T-helper 9 cell (primary cell): ENCODE data around the gene ANKRD40.
"Not testable (repeated sequence)": the region's sequence is repeated elsewhere in the genome, so short reads cannot be mapped to it uniquely, and the experiment has no call there.

Experiments
- DNase-seq: peaks from one replicate; pipeline ENCODE4 v3.0.0-alpha.2; 2020

Gene ANKRD40

DNA sequence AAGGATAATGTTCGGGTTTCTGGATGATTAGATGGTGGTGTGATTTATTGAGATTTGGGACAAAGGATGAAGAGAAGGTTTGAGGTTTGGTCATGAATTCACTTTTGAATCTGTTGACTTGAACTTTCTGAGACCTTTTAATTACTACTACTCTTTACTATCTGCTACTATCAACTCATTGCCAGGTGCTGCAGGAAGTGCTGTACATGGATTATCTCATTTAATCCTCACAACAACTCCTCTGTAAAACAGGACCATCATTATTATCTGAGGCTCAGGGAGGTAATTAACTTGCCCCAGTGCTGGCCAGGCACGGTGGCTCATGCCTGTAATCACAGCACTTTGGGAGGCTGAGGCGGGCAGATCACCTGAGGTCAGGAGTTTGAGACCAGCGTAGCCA is 2.9 kb upstream of the ANKRD40 start:
- no peak for DNase-seq

DNA sequence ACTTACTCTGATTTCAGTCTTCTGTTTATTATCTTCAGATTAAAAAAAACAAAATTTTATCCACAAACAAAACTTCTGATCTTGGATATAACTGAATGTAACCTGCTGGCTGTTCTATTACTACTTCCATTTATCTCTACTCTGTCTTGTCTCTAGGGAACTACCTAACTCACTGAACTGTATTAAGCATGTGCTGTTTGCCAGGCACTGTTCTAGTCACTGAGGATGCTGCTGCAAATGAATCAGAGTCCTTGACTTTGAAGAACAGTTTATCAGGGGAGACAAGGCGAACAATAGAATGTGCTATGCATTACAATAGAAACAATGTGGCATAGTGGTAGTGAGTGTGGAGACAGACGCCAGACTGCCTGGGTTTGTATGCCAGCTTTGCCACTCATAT is 2.3 kb upstream of the ANKRD40 start:
- no peak for DNase-seq

GRCh38 chr17:50709053-50709452 is 1.3 kb upstream of the ANKRD40 start:
- DNase-seq, result not testable (repeated sequence)

- DNase-seq, result no peak
These were observed 611 bp upstream of the ANKRD40 start for GRCh38 chr17:50708050-50709000.

DNA sequence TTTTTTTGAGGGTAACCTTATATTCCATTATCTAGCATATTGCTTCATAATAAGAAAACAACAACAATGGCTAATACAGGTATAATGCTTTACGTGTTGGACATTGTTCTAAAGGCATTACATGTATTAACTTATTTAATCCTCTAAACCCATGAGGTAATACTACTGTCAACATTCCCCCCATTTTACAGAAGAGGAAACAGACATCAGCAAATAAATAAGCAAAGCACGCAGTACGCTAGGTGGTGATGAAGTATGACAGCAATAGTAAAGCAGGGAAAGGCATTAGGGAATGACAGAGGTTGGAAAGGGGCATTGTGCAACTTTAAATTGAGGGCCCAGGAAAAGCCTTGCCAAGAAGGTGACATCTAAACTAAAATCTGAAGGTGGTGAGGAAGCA is 4.6 kb downstream of the ANKRD40 start:
- no peak for DNase-seq

GRCh38 chr17:50699410-50699809 is 8.3 kb downstream of the ANKRD40 start:
- no peak for DNase-seq

DNA sequence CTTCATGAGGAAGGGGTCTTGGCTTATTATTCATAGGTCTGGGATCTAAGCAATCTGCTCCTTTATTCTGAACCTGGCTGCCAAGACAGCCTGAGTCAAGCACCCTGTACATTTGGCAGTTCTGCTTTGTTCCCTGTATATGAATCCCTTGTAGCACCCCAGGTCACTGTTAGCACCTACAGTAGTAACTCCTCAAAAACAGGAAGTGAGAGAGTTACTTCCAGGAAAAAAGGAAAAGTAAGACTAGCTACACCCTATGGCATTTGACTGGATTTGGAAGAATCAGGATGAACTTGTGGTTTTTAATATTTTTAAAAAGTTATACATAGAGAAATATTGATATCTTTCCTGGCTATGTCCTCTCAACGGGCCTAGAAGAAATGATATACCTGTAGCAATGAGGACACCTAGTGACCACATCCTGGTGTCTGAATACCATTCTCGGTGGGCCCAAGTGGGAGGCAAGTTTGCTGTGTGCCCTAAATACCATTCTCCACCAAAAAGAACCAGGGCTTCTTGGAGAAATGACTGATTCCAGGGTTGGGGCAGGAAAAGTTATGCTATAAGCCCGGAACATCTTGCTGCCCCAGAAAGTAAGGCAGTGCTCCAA is 9.9 kb downstream of the ANKRD40 start:
- DNase-seq, result no peak

DNA sequence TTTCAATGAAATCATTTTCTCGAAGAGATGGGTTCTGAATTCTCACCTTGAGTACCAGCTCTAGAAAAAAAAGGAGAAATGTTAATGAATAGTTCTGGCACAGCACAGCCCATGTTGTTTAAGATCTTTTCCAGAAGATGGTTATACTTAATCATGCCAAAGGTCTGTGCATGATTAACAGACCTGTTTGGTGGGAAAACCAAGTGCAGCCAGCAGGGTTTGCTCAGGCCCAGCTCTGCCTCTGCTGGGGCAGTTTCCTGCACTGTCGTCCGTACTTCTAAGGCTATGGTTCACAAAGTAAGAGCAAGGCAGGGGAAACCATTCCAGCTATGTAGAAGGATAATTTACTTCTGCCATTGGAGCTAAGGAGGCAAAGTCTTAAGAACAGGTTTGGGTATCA is 10.7 kb downstream of the ANKRD40 start:
- DNase-seq, result no peak

DNA sequence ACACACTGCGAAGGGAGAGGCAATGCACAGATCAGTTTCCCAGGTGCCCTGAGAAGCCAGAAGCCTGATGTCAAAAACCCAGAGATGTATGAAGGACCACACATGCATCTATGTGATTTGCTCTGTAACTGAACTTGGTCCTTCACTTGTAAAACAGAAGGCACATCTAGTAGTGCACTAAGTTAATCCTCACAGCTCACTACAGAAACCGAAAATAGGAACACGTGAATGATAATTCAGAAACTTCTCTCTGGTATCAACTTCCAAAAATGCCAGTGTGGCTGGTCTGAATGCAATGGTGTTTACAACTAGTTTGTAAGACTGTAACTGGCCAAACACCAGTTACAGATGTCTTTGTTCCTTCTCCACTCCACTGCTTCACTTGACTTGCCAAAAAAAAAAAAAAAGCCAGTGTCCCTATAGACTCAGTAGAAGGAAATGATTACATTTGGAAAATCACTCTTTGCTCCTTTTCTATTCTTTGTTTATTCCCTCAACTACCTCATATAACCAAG is 11.3 kb downstream of the ANKRD40 start:
- no peak for DNase-seq

DNA sequence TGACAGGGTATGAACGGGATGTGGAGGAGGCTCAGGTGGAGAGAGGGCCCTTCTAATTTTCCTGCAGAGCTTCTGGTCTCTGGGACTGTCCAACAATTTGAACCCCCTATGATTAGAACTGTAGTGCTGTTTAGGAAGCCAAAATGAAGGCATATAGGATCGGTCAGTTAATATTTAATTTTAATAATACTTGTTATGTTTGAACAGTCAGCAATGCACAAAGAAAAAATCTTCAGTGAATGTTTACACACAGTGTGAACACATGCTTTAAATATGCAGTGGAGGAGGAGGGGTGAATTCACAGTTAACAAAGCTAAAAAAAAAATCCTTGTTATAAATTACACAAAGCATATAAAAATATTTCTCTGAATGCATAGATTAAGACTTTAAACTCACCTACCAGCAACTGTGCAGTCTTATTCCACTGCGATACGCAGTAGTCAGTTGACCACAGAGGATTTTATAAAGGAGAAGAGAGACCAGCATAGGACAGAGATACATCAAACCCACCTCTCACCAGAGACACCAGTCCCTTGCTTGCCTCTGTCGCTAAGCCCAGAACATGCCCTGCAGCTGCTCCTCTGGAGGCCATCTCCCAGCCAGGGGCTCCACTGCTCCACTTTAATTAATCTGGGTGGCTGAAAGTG is 14.6 kb downstream of the ANKRD40 start:
- DNase-seq, result no peak

- no peak for DNase-seq
These were observed 15.2 kb downstream of the ANKRD40 start for GRCh38 chr17:50692448-50693035.

DNA sequence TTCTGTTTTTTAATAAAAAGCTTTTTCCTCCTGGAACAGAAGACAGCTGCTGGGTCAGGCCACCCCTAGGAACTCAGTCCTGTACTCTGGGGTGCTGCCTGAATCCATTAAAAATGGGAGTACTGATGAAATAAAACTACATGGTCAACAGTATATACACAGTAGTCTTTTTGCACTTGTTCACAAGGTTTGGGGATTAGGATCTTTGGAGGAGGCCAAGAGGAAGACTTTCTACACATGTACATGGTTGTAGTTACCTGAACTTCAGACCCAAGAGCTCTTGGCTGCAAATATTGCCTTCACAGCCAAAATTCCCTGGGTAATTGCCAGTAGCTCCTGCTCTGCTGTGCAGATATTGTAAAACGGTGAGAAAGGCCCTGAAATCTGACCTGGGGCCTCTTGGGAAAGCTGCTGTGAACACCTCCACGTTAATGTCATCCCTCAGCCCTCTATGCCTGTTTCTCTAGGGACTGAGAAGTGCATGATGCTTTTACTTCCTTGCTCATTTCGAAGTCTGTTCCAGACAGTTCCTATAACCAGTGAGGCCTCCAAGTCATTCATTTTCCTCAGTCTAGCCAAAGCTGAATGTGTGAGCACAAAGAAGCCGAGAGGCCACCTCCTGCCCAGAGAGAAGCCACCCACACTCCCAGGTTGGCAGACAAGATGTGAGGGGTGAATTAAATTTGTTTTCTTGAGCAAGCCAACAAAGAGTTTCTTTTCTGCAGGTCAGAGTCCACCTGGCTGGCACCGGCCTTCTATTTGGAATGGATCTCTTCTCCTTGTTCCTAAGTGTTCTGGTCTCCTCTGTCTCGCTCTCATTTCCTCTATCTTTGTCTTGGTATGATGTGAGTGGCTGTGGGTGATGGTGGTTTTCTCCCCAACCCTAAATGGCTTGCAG is 15.9 kb downstream of the ANKRD40 start:
- DNase-seq, result no peak

GRCh38 chr17:50690887-50691549 is 16.7 kb downstream of the ANKRD40 start:
- DNase-seq, result no peak

DNA sequence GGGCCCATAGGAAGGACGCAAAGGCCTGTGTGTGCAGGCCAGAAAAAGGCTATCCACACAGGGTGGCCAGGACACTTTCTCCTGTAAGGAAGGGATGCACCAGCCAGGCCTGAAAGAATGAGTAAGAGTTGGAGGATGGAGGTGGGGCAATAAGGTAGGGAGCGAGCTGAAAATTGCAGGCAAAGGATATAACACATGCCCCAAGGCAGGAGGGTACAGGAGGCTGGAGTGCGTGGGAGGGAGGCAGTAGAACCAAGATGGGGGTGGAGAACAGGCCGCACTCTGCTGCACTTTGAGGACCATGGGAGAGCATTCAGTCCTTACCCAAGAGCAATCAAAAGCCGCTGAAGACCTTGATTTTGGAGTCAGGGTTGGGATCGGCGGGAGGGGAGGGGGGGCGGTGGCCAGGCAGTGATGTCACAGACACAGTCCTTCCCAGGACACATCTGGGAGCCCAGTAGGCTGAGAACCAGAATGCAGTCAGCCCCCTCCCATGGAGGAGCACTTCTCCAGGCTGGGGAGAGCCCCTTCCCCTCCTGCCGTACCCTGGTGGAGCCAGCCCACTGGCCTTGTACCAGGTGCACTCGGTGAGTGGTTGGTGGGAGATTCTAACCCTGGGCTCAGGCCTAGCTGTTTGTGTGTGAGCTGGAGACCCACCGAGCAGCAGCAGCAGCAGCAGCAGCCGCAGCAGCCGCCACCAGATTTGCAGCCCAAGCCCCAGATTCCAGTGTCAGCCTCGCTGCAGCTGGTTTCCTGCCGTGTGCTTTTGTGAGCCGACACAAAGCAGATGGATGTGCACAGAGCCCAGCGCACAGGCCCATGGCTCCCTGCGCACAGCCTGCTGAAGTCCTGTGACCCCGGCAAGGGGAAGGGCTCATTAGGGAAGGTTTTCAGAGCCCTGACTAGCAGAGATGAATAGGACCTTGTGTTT is 17.5 kb downstream of the ANKRD40 start:
- no peak for DNase-seq

DNA sequence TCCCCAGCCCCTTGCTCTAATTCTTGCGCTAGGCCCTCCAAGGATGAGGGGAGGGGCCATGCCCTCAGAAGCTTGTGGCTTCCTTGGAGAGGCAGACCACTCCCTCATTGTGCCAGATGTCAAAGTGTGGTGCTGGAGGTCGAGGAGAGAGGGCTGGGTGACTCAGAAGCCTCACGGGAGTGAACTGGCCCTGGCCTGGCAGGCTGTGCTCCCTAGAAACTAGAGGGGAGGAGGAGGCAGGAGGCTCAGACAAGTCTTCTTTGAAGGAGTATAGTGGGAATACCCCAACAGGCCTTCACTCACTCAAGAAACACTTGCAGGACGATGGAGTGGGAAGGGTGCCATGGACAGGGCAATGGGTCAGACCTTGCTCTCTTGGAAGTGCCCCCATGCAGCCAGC is 18.5 kb downstream of the ANKRD40 start:
- no peak for DNase-seq

DNA sequence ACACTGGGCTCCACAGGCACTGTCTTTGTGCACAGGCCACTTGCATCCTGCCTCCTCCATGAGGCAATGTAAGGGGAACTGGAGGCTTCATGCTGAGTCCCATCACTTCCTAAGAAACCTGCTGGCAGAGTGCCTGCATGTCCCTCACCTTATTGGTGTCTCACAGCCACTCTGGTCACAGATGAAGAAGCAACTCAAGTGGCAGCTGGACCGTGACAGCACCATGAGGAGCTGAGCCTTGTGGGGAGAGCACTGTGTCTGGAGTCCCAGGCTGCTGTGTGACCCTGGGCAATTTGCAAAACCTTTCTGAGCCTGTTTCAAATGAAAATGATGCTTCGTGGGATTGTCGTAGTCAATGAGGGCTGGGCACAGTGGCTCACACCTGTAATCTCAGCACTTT is 19.5 kb downstream of the ANKRD40 start:
- DNase-seq, result no peak

- no peak for DNase-seq
These were observed 20.3 kb downstream of the ANKRD40 start for GRCh38 chr17:50687200-50688066.

- DNase-seq, result no peak
These were observed 21.1 kb downstream of the ANKRD40 start for GRCh38 chr17:50686494-50687199.
